A673 (cell line): ENCODE measurements around the gene STOX1. TPM values are rescaled to one million over a fixed set of nuclear protein-coding genes. Genes with fewer than 3 reads are reported as not detected.

Experiments used
- BruUV-seq: library from RNA; stranded (reverse); fragments of 400-500 nt; replicated peaks from 2 replicates; lab custom pipeline; 2021; lab: Mats Ljungman, UMichigan
- CTCF ChIA-PET: fragments of 300-600 bp; sonication (Branson Sonifier 250); formaldehyde crosslinking; loops from one replicate; lab custom pipeline; 2022; ENCODE audit warnings: antibody characterized with exemption; lab: Charles Lee
- POLR2A ChIA-PET: fragments of 300-600 bp; sonication (Branson Sonifier 250); formaldehyde crosslinking; loops from one replicate; lab custom pipeline; 2022; ENCODE audit warnings: antibody characterized with exemption; ENCODE audit not compliant: low non-redundant PET; lab: Charles Lee
- DNase-seq: peaks from one replicate; pipeline ENCODE4 v3.0.0-alpha.2; 2015; ENCODE audit warnings: low spot score
- H3K27ac ChIP-seq: fragments of 200-600 bp; sonication (generic); 2 replicates; pipeline ENCODE4 v1.5.1; 2016; ENCODE audit warnings: mixed run types, low read depth, mild to moderate bottlenecking, mixed read lengths, antibody characterized with exemption, low read length; ENCODE audit not compliant: poor library complexity, severe bottlenecking
- H3K27me3 ChIP-seq: fragments of 200-600 bp; sonication (generic); replicated peaks from 2 replicates; pipeline ENCODE4 v1.6.1; 2017; ENCODE audit warnings: mixed run types, low read depth, mild to moderate bottlenecking, mixed read lengths, antibody characterized with exemption, low read length; ENCODE audit not compliant: insufficient read depth, poor library complexity
- H3K36me3 ChIP-seq: fragments of 200-600 bp; sonication (generic); 2 replicates; pipeline ENCODE4 v1.6.1; 2016; ENCODE audit warnings: mixed run types, mild to moderate bottlenecking, mixed read lengths, antibody characterized with exemption, low read length; ENCODE audit not compliant: insufficient read depth, poor library complexity, severe bottlenecking
- H3K4me1 ChIP-seq: fragments of 200-600 bp; sonication (generic); 2 replicates; pipeline ENCODE4 v1.6.1; 2017; ENCODE audit warnings: mixed run types, mild to moderate bottlenecking, mixed read lengths, antibody characterized with exemption, low read length; ENCODE audit not compliant: insufficient read depth, poor library complexity, severe bottlenecking
- H3K4me3 ChIP-seq: fragments of 200-600 bp; sonication (generic); 2 replicates; pipeline ENCODE4 v1.5.1; 2016; ENCODE audit warnings: low read depth, mixed run types, mild to moderate bottlenecking, mixed read lengths, low read length; ENCODE audit not compliant: poor library complexity, severe bottlenecking
- H3K9me3 ChIP-seq: fragments of 200-600 bp; sonication (generic); 2 replicates; pipeline ENCODE4 v1.6.1; 2016; ENCODE audit warnings: mixed run types, low read depth, mild to moderate bottlenecking, mixed read lengths, antibody characterized with exemption, low read length; ENCODE audit not compliant: poor library complexity, severe bottlenecking
- EZH2 ChIP-seq: fragments of 200-600 bp; sonication (generic); IDR thresholded peaks from 2 replicates; pipeline ENCODE4 v1.6.1; 2017; ENCODE audit warnings: borderline replicate concordance, low read depth, mild to moderate bottlenecking, mixed read lengths, antibody characterized with exemption, low read length; ENCODE audit not compliant: poor library complexity, severe bottlenecking
- intact Hi-C: fragments of 100-400 bp; cut with micrococcal nuclease; formaldehyde crosslinking; loops from one replicate; pipeline ENCODE4 v1.10.0; 2022; ENCODE audit not compliant: unreplicated experiment
- total RNA-seq: library from RNA; stranded (reverse); gene quantifications from 2 replicates; pipeline ENCODE4 v1.2.3, GENCODE V29; 2021
- TF ChIP-seq, protein P1 (sequence below): fragments of 300-800, 200-600 bp; sonication (generic); conservative IDR thresholded peaks from 2 replicates; pipeline ENCODE4 v1.5.1; 2017; ENCODE audit warnings: low read depth, mild to moderate bottlenecking, antibody characterized with exemption, low read length, moderate library complexity, mixed read lengths

The STOX1 gene
- total RNA-seq, 1 experiment from 2014 or later, result 2.1 TPM

DNA sequence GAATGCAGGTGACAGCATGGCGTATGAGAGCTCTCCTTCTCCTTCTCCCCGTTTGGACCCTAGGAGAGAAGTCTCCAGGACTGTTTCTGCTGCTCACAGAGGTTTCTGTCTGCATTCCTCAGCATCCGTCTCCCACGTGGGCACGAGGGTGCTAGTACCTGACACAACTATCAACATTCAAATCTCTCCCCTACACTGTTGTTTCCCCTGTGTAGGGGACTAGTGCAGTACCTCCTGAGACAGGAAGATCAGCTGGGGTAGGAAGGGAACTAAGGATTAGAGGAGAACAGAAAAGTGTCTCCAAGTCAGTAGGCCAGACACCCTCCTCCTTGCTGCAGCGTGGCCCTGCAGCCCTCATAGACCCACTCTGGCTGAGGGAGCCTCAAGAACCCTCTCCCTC, 29.0 kb downstream of the STOX1 start:
- ChIA-PET CTCF (no interaction called here), POLR2A (no interaction called here)
- no peak overlapping the region for H3K27ac ChIP-seq
- no peaks in the 10 kb centered on the region for H3K27me3 ChIP-seq
- no peaks in the 10 kb centered on the region for H3K36me3 ChIP-seq
- no TSS peak for BruUV-seq
- no peaks in the 10 kb centered on the region for H3K4me1 ChIP-seq
- H3K9me3 ChIP-seq, result peaks cover 5% of the 10 kb centered on the region
- H3K4me3 ChIP-seq, result no peak overlapping the region
- intact Hi-C loops, result no loop called here
- TF ChIP-seq, protein P1, sequence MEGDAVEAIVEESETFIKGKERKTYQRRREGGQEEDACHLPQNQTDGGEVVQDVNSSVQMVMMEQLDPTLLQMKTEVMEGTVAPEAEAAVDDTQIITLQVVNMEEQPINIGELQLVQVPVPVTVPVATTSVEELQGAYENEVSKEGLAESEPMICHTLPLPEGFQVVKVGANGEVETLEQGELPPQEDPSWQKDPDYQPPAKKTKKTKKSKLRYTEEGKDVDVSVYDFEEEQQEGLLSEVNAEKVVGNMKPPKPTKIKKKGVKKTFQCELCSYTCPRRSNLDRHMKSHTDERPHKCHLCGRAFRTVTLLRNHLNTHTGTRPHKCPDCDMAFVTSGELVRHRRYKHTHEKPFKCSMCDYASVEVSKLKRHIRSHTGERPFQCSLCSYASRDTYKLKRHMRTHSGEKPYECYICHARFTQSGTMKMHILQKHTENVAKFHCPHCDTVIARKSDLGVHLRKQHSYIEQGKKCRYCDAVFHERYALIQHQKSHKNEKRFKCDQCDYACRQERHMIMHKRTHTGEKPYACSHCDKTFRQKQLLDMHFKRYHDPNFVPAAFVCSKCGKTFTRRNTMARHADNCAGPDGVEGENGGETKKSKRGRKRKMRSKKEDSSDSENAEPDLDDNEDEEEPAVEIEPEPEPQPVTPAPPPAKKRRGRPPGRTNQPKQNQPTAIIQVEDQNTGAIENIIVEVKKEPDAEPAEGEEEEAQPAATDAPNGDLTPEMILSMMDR, result no peak
- TF ChIP-seq EZH2, result no peak
- DNase-seq, result no peak

DNA sequence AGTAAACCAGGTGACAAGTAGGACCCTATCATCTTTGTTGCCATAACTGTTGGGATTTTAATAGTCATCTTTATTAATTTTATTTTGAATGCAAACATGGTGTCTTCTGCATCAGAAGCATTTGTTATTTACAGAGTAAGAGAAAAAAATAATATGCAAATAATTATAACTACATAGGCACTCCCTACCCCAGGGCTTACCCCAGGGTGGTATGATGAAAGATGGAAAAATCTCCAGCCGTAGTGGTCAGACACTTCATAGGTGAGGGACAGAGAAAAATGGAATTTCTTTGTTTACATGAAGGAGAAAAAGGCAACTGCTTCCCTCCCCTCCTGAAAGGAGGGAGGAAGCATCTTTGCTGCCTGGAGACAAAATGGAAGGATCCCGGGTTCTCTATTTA, 29.7 kb downstream of the STOX1 start:
- TF ChIP-seq, protein P1, result no peak
- TF ChIP-seq EZH2, result no peak
- CTCF ChIA-PET, result no interaction called here
- no TSS peak for BruUV-seq
- Histone ChIP-seq H3K4me3 (no peak overlapping the region), H3K4me1 (no peaks in the 10 kb centered on the region), H3K9me3 (peaks cover 11% of the 10 kb centered on the region), H3K27ac (no peak overlapping the region), H3K27me3 (no peaks in the 10 kb centered on the region), H3K36me3 (no peaks in the 10 kb centered on the region)
- POLR2A ChIA-PET, result no interaction called here
- no peak for DNase-seq
- intact Hi-C loops, result no loop called here

DNA sequence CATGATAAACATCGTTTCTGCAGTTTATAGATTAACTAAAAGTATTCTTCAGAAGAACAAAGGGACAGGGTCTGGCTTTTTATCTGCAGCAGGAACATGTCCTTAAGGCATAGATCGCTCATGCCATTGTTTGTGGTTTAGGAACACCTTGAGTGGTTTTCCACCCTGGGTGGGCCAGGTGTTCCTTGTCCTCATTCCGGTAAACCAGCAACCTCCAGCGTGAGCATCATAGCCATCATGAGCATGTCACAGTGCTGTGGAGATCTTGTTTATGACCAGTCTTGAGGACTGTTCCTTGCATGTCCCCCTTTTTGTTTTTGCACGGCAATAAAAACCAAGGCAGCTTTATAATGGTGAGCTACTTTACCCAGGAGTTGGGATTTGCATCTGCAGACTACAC, 33.9 kb downstream of the STOX1 start:
- BruUV-seq, result no TSS peak
- Histone ChIP-seq H3K27me3 (no peaks in the 10 kb centered on the region), H3K36me3 (no peaks in the 10 kb centered on the region), H3K4me1 (no peaks in the 10 kb centered on the region), H3K9me3 (peaks cover 13% of the 10 kb centered on the region), H3K4me3 (no peak overlapping the region), H3K27ac (no peak overlapping the region)
- TF ChIP-seq, protein P1, result no peak
- no peak for TF ChIP-seq EZH2
- ChIA-PET CTCF (no interaction called here), POLR2A (no interaction called here)
- intact Hi-C loops, result no loop called here
- DNase-seq, result no peak
